Lower leg skin (tissue), 3 donors: Measurements from ENCODE around the gene IGSF21.

Experiments
- CTCF ChIP-seq, 3 donors: fragments of 450-650 bp; IDR thresholded peaks; one replicate each; pipeline ENCODE4 v1.5.1; 2016; ENCODE audit warnings: antibody characterized with exemption in 3 of 3, mild to moderate bottlenecking in 3 of 3, moderate library complexity in 2 of 3
- POLR2A ChIP-seq, 2 donors: fragments of 450-650 bp; IDR thresholded peaks; one replicate each; pipeline ENCODE4 v1.6.1; 2016 to 2017; ENCODE audit warnings: antibody characterized with exemption in 2 of 2, mild to moderate bottlenecking in 1 of 2, moderate library complexity in 1 of 2

- TF ChIP-seq CTCF (IDR thresholded peaks at IDR 0.05) (no peak), POLR2A (IDR thresholded peaks at IDR 0.05) (no peak)
Measured at GRCh38 chr1:18419845-18420184, 312.2 kb downstream of the IGSF21 start.
